Lower lobe of right lung (tissue), 2 donors: Measurements from ENCODE around the gene APOBEC3A. TPM values are rescaled to one million over a fixed set of nuclear protein-coding genes. Genes with fewer than 3 reads are reported as not detected.
"Not testable (repeated sequence)": the region's sequence is repeated elsewhere in the genome, so short reads cannot be mapped to it uniquely, and the experiment has no call there.

Source experiments
- ATAC-seq, 2 donors: fragments of 200-7000 bp; cut with Tn5 transposase; one replicate each; pipeline ENCODE4 v1.9.1; 2020 to 2022; ENCODE audit warnings: mild to moderate bottlenecking in 2 of 2, moderate library complexity in 2 of 2
- DNase-seq: peaks from one replicate; pipeline ENCODE4 v3.0.0-alpha.2; 2020
- H3K27ac ChIP-seq: fragments of 200-600 bp; one replicate; pipeline ENCODE4 v1.8.0; 2022
- H3K27me3 ChIP-seq: fragments of 200-600 bp; one replicate; pipeline ENCODE4 v1.8.0; 2022; ENCODE audit warnings: low read depth
- H3K36me3 ChIP-seq: fragments of 200-600 bp; one replicate; pipeline ENCODE4 v1.8.0; 2022; ENCODE audit warnings: mild to moderate bottlenecking
- H3K4me1 ChIP-seq: fragments of 200-600 bp; one replicate; pipeline ENCODE4 v1.8.0; 2022
- H3K4me3 ChIP-seq: fragments of 200-600 bp; one replicate; pipeline ENCODE4 v1.8.0; 2022; ENCODE audit warnings: mild to moderate bottlenecking
- H3K9me3 ChIP-seq: fragments of 200-600 bp; one replicate; pipeline ENCODE4 v1.8.0; 2022
- CTCF ChIP-seq: fragments of 200-600 bp; IDR thresholded peaks from one replicate; pipeline ENCODE4 v1.8.0; 2022; ENCODE audit warnings: antibody characterized with exemption, mild to moderate bottlenecking
- intact Hi-C: fragments of 100-400 bp; cut with DNase I; formaldehyde crosslinking; loops from one replicate; pipeline ENCODE4 v1.11.0; 2022
- total RNA-seq: library from RNA; stranded (reverse); fragmentation: NEBNext Ultra II Directional; extraction: Animal tissue kit (Norgen Biotek cat#: 25700); gene quantifications from one replicate; pipeline ENCODE4 v1.2.1, GENCODE V29; 2021
- donor health status: DM: no; HTN: yes; CAD: no; lungs with severe emphysema.

APOBEC3A gene
- total RNA-seq, 1 donor from 2014 or later = 14.2 TPM

- Histone ChIP-seq H3K4me3 (no peak overlapping the region), H3K9me3 (no peaks in the 10 kb centered on the region), H3K4me1 (peaks cover 8% of the 10 kb centered on the region), H3K27me3 (no peaks in the 10 kb centered on the region), H3K36me3 (no peaks in the 10 kb centered on the region), H3K27ac (no peak overlapping the region)
- no peak for TF ChIP-seq CTCF
- no peak for ATAC-seq
- no peak for DNase-seq
- intact Hi-C loops = loop anchor here (10.0 kb wide), 1 partner anchor 52 kb away; the partner anchor contains the start of gene APOBEC3A
Observed at GRCh38 chr22:39007177-39007576, 49.8 kb downstream of the APOBEC3A start.

- not testable (repeated sequence) for H3K9me3 ChIP-seq, H3K27me3 ChIP-seq, ATAC-seq, H3K4me3 ChIP-seq, H3K27ac ChIP-seq, DNase-seq, H3K36me3 ChIP-seq, H3K4me1 ChIP-seq
- intact Hi-C loops = loop anchor here (10.0 kb wide), 1 partner anchor 54 kb away; the partner anchor contains the start of gene APOBEC3A
Observed at GRCh38 chr22:39008271-39008850, 51.0 kb downstream of the APOBEC3A start.

- ATAC-seq (no peak), DNase-seq (no peak)
- H3K4me3 ChIP-seq = no peak overlapping the region
- H3K27ac ChIP-seq = no peak overlapping the region
- no peaks in the 10 kb centered on the region for H3K9me3 ChIP-seq
- H3K36me3 ChIP-seq = no peaks in the 10 kb centered on the region
- intact Hi-C loops = no loop called here
- TF ChIP-seq CTCF = no peak
- peaks cover 16% of the 10 kb centered on the region for H3K4me1 ChIP-seq
- no peaks in the 10 kb centered on the region for H3K27me3 ChIP-seq
Observed at GRCh38 chr22:39010946-39011345, 53.5 kb downstream of the APOBEC3A start.

Other genes with a start within 250 kb of the APOBEC3A start
- 209 TPM for gene SUN2, start 201.6 kb upstream of the APOBEC3A start, total RNA-seq
- 21.3 TPM for gene DNAL4, start 163.5 kb upstream of the APOBEC3A start, total RNA-seq
- gene NPTXR, start 113.6 kb upstream of the APOBEC3A start, total RNA-seq = 5.1 TPM
- 54.7 TPM for gene CBX6, start 85.4 kb upstream of the APOBEC3A start, total RNA-seq
- gene APOBEC3B, start 24.7 kb downstream of the APOBEC3A start, total RNA-seq = 1.0 TPM
- gene APOBEC3C, start 56.6 kb downstream of the APOBEC3A start, total RNA-seq = 27.8 TPM
- gene APOBEC3D, start 63.5 kb downstream of the APOBEC3A start, total RNA-seq = 3.0 TPM
- gene APOBEC3F, start 83.3 kb downstream of the APOBEC3A start, total RNA-seq = 9.5 TPM
- gene APOBEC3G, start 119.7 kb downstream of the APOBEC3A start, total RNA-seq = 19.2 TPM
- 1.9 TPM for gene APOBEC3H, start 139.6 kb downstream of the APOBEC3A start, total RNA-seq
- gene CBX7, start 195.1 kb downstream of the APOBEC3A start, total RNA-seq = 51.1 TPM